Prostate gland (tissue), 2 donors: ENCODE data around the gene PPP2R2B.

Experiments
- POLR2A ChIP-seq: fragments of 450-650 bp; IDR thresholded peaks from one replicate; pipeline ENCODE4 v1.6.1; 2016; ENCODE audit warnings: antibody characterized with exemption, mild to moderate bottlenecking
- TF ChIP-seq, protein P1 (sequence below), 4 experiments: fragments of 200-600 bp in 2 of 4; fragments of 450-650 bp in 2 of 4; sonication (generic) in 2 of 4; IDR thresholded peaks; 1 replicate in 3 of 4; 2 replicates in 1 of 4; pipeline ENCODE4 v1.5.1; 2016 to 2019; ENCODE audit warnings: antibody characterized with exemption in 4 of 4, mild to moderate bottlenecking in 2 of 4, moderate library complexity in 2 of 4

DNA sequence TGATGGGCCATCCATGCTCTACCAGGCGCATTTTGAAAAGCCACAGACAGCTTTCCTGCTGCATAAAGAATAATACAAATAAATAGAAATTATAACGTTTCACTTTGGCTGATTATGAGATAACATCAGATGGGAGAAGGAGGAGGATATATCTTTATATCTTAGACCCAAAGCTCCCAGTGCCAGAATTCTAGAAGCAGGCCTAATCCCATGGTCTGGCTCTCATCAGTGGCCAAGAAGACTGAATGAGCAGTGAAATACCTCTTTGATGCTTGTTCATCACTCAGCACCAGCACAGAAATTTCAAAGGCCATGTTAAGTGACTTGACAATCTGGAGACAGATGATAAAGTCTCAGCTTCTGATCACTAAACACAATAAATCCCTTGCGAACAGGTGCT, 107.6 kb downstream of the PPP2R2B start:
- TF ChIP-seq, protein P1, sequence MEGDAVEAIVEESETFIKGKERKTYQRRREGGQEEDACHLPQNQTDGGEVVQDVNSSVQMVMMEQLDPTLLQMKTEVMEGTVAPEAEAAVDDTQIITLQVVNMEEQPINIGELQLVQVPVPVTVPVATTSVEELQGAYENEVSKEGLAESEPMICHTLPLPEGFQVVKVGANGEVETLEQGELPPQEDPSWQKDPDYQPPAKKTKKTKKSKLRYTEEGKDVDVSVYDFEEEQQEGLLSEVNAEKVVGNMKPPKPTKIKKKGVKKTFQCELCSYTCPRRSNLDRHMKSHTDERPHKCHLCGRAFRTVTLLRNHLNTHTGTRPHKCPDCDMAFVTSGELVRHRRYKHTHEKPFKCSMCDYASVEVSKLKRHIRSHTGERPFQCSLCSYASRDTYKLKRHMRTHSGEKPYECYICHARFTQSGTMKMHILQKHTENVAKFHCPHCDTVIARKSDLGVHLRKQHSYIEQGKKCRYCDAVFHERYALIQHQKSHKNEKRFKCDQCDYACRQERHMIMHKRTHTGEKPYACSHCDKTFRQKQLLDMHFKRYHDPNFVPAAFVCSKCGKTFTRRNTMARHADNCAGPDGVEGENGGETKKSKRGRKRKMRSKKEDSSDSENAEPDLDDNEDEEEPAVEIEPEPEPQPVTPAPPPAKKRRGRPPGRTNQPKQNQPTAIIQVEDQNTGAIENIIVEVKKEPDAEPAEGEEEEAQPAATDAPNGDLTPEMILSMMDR (IDR thresholded peaks at IDR 0.05) = no peak
- TF ChIP-seq POLR2A = no peak
